Muscle layer of duodenum (tissue), 2 donors: ENCODE data around the gene PPP1R10.

Source experiments
- H3K27ac ChIP-seq: one replicate; pipeline ENCODE4 v1.7.0; 2013; ENCODE audit warnings: mild to moderate bottlenecking, low read length
- H3K27me3 ChIP-seq: one replicate; pipeline ENCODE4 v1.7.0; 2013; ENCODE audit warnings: low read depth, mild to moderate bottlenecking, control low read depth, low read length
- H3K36me3 ChIP-seq, 2 donors: one replicate each; pipeline ENCODE4 v1.7.0; 2013; ENCODE audit warnings: low read length in 2 of 2, control low read depth in 1 of 2, mild to moderate bottlenecking in 1 of 2; ENCODE audit not compliant: insufficient read depth in 2 of 2, control insufficient read depth in 1 of 2
- H3K4me1 ChIP-seq, 2 donors: one replicate each; pipeline ENCODE4 v1.7.0; 2013; ENCODE audit warnings: low read length in 2 of 2, mild to moderate bottlenecking in 2 of 2, control low read depth in 1 of 2, moderate library complexity in 1 of 2; ENCODE audit not compliant: insufficient read depth in 2 of 2, control insufficient read depth in 1 of 2
- H3K4me3 ChIP-seq, 2 donors: one replicate each; pipeline ENCODE4 v1.7.0; 2013; ENCODE audit warnings: low read length in 2 of 2, low read depth in 1 of 2, mild to moderate bottlenecking in 1 of 2
- H3K9me3 ChIP-seq, 2 donors: one replicate each; pipeline ENCODE4 v1.7.0; 2013; ENCODE audit warnings: low read length in 2 of 2, control low read depth in 1 of 2, mild to moderate bottlenecking in 1 of 2; ENCODE audit not compliant: control insufficient read depth in 1 of 2
- donor health status: healthy.

PPP1R10 gene

DNA sequence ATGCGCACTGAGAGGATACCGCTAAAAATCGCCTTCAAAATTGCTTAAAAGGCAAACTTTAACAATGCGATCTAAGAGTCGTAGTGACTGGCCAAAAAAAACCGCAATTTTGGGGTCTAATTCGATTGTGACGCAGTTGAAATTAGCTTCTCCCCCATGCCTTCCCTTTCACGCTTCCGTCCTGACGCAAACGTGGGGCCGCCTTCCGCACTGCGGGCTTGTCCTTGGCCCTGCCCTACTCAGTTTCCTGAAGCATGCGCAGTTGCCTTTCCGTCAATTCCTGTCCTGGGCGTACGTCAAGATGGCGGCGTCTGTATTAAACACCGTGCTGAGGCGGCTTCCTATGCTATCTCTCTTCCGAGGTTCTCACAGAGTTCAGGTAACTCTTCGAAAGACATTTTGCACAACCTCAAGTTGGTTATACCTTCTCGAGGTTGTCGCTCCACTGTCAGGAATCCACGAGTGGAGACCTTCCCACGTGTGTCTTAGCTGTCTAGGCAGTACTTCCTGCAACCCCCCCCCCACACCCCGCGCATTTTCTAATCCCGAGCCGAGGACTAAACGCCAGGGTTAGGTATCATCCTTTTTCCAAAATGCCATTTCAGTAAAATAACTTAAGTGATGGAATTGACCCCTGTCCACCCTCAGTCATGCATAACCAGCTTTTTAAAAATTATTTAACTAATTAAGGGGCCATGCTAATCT is 674 bp upstream of the PPP1R10 start, which contains the start of gene MRPS18B:
MRPS18B (plus strand) TSS at position 276 of the 705 bp plus-strand sequence; CDS start at position 302, 26 bp downstream.
- H3K36me3 ChIP-seq: peaks cover 29 to 35% of the 10 kb centered on the region in 2 donors

DNA sequence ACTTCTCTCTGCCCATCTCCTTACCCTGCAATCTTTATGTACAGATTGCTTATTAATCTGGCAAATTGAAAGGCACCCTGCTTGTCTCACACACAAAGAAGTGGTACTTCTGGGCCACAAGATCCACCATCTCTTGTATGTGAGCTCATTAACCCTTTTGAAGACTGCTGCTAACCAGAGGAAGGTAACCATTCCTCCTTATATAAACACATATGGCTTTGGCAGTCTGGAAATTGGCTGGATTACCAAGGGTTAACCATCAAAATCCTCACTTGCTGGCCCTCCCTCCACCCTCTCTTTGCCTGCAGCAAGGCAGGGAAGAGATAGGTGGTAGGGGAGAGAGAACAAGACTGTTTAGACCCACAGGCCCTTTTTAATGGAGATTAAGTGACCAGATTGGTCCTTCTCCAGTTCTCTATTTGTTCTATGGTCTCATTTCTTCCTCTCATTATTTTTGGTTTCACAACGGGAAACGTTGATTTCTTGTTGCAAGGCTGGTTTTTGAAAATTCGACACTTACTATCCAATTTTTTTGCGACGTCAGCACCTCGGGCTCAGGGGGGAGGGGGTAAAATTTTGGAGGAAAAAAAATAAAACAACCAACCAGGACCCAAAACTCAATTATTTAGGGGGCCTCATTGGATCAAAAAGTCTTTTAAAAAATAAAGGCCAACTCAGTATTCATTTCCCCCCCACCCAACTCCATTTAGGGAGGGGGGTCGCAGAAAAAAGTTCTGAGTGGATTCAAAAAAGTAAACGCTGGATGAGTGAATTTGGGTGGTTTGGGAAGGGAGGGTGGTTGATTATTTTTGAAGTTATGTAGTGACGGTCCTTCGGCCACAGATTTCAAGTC is 859 bp downstream of the PPP1R10 start:
- Histone ChIP-seq H3K27ac (peak overlapping the region; percentile 100), H3K4me1 (peaks cover 24 to 41% of the 10 kb centered on the region in 2 donors), H3K4me3 (peak overlapping the region; percentile 95 to 96), H3K27me3 (no peaks in the 10 kb centered on the region), H3K9me3 (no peaks in the 10 kb centered on the region), H3K36me3 (peaks cover 25 to 26% of the 10 kb centered on the region in 2 donors)

More for the DNA sequence above, 674 bp upstream of the PPP1R10 start, which contains the start of gene MRPS18B:
- H3K4me1 ChIP-seq: peaks cover 17 to 26% of the 10 kb centered on the region in 2 donors
- peak within 1 kb of the TSS; percentile 100 for H3K27ac ChIP-seq
- no peaks in the 10 kb centered on the region for H3K27me3 ChIP-seq
- peak within 1 kb of the TSS; percentile 95 to 96 for H3K4me3 ChIP-seq
- no peaks in the 10 kb centered on the region for H3K9me3 ChIP-seq

DNA sequence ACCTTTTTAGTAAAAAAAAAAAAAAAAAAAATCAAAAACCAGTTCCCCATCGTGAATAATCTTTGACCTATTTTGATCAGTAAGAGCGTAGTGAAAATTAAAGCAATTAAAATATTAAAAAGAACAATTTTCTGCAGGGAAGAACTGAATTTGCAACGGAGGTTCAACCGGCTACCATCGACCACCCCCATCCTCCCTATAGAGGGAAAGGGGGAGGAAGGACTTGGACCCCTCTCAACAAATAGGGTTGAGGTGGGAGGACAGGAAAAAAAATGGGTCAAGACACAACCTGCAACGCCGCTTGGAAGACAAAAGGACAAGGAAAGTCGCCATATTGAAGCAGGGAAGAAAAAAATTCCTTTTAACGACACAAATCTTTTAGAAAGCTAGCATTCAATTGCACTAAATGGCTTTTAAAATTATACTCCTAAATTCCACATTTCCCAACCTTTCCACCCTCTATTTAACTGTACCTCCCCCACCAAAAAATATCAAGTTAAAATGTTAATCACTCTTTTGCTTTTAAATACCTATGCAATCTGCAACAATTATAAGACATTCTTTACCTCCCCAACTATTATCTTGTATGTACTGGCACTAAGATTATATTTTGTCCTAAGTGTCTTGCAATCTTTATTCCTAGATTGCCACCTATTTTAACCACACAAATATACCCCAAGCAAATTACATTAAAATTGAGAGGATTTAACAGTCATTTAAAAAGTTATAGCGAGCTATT is 1.7 kb downstream of the PPP1R10 start:
- H3K4me3 ChIP-seq: peak overlapping the region; percentile 95 to 96
- H3K9me3 ChIP-seq: no peaks in the 10 kb centered on the region
- H3K27me3 ChIP-seq: no peaks in the 10 kb centered on the region
- peak overlapping the region; percentile 100 for H3K27ac ChIP-seq
- H3K4me1 ChIP-seq: peaks cover 24 to 47% of the 10 kb centered on the region in 2 donors
- peaks cover 18 to 26% of the 10 kb centered on the region in 2 donors for H3K36me3 ChIP-seq

DNA sequence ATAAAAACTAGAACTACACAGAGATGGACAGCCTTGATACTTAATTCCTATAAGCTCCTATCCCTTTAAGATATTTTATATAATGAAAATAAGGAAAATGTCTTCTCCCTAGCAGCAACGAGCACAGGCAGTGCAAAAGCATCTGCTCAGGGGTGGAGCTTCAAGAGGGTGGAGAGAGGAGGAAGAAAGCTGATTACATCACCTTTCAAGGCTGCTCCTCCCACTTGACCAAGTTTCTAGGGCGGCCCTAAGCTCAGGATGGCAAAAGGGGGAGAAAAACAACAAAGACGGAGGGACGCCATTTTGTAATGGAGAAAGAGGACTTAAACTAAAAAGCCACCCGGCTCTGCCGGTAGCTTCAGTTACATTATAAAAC is 2.2 kb downstream of the PPP1R10 start:
- Histone ChIP-seq H3K9me3 (no peaks in the 10 kb centered on the region), H3K27ac (peak overlapping the region; percentile 100), H3K27me3 (no peaks in the 10 kb centered on the region), H3K4me3 (peak overlapping the region; percentile 95 to 96), H3K36me3 (peaks cover 18 to 27% of the 10 kb centered on the region in 2 donors), H3K4me1 (peaks cover 24 to 48% of the 10 kb centered on the region in 2 donors)

DNA sequence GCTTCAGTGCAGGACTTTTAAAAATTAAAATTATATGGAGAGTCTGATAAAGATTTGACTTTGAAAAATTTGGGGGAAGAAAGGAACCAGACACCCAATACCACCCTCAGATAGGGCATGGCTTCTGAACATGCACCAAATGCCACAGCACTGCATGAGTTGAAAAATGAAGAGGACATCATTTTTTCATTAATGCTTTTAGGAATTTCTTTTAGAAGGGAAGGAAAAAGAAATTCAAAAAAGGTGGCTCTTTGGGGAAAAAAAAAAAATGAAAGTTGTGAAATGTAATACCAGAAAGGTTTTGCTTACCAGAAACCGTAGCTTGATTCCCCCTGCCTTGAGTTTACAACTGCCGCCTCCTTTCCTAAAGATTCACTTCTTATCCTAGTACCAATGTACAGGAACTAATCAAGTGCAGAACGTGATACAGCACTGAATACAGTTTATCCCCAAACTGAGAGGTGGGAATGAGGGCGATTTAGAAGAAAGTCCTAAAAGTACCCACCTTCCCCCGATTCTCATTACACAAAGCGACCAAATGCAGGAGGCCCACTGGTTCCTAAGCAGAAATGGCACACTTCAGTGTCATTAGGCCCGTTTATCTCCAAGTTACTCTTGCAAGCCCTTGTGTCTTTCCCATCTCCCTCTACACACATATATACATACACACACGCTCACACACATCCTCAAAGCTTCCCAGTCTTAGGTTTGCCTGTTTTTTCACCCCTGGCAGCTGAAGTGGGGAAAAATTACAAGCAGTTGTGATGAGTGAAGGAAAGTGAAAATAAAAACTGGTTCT is 2.8 kb downstream of the PPP1R10 start:
- peaks cover 19 to 28% of the 10 kb centered on the region in 2 donors for H3K36me3 ChIP-seq
- peaks cover 24 to 53% of the 10 kb centered on the region in 2 donors for H3K4me1 ChIP-seq
- peak overlapping the region; percentile 100 for H3K27ac ChIP-seq
- peak overlapping the region; percentile 95 to 96 for H3K4me3 ChIP-seq
- no peaks in the 10 kb centered on the region for H3K27me3 ChIP-seq
- no peaks in the 10 kb centered on the region for H3K9me3 ChIP-seq

DNA sequence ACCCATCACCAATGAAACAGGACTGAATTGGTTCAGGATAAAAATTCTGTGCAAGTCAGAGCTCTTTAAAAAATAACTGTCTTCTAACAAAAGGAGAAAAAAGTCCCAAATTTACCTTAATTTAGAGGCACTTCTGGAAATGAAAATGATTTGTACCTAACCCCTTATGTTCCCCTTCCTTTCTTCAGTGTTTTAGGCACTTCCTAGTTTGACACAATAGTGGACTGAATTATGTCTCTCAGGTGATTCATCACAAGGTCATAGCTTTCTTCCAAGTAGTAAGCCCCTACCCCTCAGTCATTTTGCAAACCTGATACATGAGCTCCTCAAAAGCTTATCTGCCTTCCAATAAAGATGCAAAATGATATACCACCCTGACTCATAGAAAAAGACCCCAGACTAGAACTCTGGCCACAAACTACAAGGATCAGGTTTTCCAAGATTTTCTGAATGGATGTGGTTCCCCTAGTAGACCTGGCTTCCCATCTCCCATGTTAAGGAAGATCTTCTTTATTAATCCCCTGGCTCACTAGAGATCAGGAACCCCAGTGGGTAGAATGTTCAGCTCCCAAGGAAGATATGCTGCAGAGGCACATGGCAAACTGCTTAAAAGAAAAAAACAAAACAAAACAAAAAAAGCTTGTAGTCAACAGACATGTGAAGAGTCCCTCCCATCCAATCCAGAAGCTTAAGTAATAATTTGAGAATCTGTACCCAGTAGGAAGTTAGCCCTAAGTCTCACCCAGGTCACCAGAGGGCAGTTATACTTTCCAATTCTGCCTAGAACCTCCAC is 3.6 kb downstream of the PPP1R10 start:
- Histone ChIP-seq H3K27ac (peak overlapping the region; percentile 53), H3K36me3 (peaks cover 27 to 35% of the 10 kb centered on the region in 2 donors), H3K4me3 (peak overlapping the region; percentile 95 to 96), H3K27me3 (no peaks in the 10 kb centered on the region), H3K4me1 (peaks cover 24 to 48% of the 10 kb centered on the region in 2 donors), H3K9me3 (no peaks in the 10 kb centered on the region)

DNA sequence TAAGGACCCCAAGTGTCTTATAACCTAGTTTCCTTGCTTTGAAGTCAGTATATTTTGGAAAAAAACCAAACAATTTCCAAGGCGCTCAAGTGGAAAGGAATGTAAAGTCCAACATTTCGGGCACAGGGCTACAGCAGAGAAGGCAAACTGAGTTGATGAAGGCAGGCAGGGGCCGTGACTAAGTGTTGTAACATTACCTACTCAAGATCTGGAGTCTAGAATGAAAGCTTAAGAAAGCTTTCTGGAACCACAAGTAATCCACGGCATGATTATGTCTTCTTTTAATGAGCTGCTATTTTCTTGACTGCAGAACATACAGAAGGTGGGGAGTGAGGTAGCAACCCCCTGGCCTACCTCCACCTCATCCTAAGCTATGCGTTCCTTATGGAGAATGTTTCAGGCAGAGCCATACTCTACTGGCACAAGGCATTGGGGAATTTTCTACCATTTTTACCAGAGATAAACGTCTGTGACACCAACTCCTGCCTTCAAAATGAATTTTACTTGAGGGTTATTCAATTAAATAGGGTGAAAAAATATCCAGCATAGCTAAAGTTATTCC is 4.3 kb downstream of the PPP1R10 start:
- Histone ChIP-seq H3K4me1 (peaks cover 24 to 44% of the 10 kb centered on the region in 2 donors), H3K27ac (peak overlapping the region; percentile 1), H3K4me3 (peak overlapping the region in 1 of 2 donors; percentile 96), H3K36me3 (peaks cover 31 to 39% of the 10 kb centered on the region in 2 donors), H3K9me3 (no peaks in the 10 kb centered on the region), H3K27me3 (no peaks in the 10 kb centered on the region)

DNA sequence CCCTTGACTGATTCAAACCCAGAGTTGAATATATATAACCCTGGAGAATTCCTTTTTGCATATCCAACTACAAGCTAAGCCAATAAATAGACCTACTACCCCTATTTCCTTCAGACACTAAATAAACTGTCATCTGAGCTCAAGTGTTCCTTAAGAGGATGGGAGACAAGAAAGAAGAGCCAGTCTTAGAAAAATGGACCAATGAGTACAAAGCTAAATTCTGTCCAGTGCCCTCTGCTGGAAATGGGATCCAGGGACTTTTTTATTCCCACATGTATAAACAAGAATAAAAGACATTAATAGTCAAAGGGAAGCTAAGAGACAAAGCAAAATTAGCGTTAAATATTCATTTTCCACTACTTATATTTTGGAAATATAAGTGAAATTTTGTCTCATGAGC is 4.8 kb downstream of the PPP1R10 start:
- Histone ChIP-seq H3K4me1 (peaks cover 24 to 44% of the 10 kb centered on the region in 2 donors), H3K27me3 (no peaks in the 10 kb centered on the region), H3K4me3 (no peak overlapping the region), H3K9me3 (no peaks in the 10 kb centered on the region), H3K36me3 (peaks cover 32 to 44% of the 10 kb centered on the region in 2 donors), H3K27ac (peak overlapping the region; percentile 1)

DNA sequence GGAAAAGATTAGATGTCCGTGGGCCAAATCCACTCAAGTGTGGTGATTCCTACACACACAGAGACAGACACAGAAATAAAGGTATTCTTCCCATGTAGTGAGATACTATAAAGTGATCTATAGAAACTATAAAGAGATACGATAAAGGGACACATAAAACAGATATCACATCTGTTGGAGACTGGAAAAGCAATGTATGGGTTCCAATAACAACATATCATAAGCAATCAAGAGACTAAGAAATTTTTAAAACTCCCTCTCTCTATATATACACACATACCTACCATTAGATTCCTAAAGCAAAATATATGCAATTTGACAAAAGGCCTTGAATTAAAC is 5.2 kb downstream of the PPP1R10 start:
- no peaks in the 10 kb centered on the region for H3K27me3 ChIP-seq
- H3K36me3 ChIP-seq: peaks cover 34 to 47% of the 10 kb centered on the region in 2 donors
- H3K27ac ChIP-seq: peak overlapping the region; percentile 1
- H3K4me3 ChIP-seq: no peak overlapping the region
- no peaks in the 10 kb centered on the region for H3K9me3 ChIP-seq
- H3K4me1 ChIP-seq: peaks cover 24 to 44% of the 10 kb centered on the region in 2 donors
